ENCODE data around the gene ECM1. TPM values are rescaled to one million over a fixed set of nuclear protein-coding genes. Genes with fewer than 3 reads are reported as not detected.

Gene ECM1
- total and polyA plus RNA-seq, 2 of the 8 experiments (the other 6 are each of a cell fraction or from before 2014, with no cell fraction given): 0.95 to 0.98 TPM

DNA sequence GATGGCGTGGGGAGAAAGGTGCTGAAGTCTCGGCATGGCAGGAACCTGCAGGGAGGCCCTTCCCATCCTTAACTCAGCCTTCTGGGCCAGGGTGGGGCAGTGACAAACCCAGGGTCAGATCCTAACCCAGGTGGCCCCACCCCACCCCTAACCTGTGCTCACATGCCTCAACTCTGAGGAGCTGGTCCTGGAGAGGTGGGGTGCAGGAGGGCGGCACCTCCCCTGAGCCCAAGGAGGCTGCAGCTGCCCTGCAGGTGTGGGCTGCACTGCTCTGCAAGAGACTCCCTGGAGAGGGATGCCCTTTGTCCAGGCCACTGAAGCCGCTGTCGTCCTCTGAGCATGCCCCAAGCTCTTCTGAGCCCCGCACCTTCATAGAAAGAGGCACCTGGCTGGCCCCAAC, 26.1 kb downstream of the ECM1 start (continued):
- TF ChIP-seq, protein P1, sequence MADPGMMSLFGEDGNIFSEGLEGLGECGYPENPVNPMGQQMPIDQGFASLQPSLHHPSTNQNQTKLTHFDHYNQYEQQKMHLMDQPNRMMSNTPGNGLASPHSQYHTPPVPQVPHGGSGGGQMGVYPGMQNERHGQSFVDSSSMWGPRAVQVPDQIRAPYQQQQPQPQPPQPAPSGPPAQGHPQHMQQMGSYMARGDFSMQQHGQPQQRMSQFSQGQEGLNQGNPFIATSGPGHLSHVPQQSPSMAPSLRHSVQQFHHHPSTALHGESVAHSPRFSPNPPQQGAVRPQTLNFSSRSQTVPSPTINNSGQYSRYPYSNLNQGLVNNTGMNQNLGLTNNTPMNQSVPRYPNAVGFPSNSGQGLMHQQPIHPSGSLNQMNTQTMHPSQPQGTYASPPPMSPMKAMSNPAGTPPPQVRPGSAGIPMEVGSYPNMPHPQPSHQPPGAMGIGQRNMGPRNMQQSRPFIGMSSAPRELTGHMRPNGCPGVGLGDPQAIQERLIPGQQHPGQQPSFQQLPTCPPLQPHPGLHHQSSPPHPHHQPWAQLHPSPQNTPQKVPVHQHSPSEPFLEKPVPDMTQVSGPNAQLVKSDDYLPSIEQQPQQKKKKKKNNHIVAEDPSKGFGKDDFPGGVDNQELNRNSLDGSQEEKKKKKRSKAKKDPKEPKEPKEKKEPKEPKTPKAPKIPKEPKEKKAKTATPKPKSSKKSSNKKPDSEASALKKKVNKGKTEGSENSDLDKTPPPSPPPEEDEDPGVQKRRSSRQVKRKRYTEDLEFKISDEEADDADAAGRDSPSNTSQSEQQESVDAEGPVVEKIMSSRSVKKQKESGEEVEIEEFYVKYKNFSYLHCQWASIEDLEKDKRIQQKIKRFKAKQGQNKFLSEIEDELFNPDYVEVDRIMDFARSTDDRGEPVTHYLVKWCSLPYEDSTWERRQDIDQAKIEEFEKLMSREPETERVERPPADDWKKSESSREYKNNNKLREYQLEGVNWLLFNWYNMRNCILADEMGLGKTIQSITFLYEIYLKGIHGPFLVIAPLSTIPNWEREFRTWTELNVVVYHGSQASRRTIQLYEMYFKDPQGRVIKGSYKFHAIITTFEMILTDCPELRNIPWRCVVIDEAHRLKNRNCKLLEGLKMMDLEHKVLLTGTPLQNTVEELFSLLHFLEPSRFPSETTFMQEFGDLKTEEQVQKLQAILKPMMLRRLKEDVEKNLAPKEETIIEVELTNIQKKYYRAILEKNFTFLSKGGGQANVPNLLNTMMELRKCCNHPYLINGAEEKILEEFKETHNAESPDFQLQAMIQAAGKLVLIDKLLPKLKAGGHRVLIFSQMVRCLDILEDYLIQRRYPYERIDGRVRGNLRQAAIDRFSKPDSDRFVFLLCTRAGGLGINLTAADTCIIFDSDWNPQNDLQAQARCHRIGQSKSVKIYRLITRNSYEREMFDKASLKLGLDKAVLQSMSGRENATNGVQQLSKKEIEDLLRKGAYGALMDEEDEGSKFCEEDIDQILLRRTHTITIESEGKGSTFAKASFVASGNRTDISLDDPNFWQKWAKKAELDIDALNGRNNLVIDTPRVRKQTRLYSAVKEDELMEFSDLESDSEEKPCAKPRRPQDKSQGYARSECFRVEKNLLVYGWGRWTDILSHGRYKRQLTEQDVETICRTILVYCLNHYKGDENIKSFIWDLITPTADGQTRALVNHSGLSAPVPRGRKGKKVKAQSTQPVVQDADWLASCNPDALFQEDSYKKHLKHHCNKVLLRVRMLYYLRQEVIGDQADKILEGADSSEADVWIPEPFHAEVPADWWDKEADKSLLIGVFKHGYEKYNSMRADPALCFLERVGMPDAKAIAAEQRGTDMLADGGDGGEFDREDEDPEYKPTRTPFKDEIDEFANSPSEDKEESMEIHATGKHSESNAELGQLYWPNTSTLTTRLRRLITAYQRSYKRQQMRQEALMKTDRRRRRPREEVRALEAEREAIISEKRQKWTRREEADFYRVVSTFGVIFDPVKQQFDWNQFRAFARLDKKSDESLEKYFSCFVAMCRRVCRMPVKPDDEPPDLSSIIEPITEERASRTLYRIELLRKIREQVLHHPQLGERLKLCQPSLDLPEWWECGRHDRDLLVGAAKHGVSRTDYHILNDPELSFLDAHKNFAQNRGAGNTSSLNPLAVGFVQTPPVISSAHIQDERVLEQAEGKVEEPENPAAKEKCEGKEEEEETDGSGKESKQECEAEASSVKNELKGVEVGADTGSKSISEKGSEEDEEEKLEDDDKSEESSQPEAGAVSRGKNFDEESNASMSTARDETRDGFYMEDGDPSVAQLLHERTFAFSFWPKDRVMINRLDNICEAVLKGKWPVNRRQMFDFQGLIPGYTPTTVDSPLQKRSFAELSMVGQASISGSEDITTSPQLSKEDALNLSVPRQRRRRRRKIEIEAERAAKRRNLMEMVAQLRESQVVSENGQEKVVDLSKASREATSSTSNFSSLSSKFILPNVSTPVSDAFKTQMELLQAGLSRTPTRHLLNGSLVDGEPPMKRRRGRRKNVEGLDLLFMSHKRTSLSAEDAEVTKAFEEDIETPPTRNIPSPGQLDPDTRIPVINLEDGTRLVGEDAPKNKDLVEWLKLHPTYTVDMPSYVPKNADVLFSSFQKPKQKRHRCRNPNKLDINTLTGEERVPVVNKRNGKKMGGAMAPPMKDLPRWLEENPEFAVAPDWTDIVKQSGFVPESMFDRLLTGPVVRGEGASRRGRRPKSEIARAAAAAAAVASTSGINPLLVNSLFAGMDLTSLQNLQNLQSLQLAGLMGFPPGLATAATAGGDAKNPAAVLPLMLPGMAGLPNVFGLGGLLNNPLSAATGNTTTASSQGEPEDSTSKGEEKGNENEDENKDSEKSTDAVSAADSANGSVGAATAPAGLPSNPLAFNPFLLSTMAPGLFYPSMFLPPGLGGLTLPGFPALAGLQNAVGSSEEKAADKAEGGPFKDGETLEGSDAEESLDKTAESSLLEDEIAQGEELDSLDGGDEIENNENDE (IDR thresholded peaks at IDR 0.05; ENCODE audit: insufficient replicate concordance, low read length): no peak
- TF ChIP-seq EP300 (IDR thresholded peaks at IDR 0.05; ENCODE audit: borderline replicate concordance in 1 of 2, low read depth in 2 of 2, low read length in 2 of 2) (no peak), MAFK (IDR thresholded peaks at IDR 0.05; ENCODE audit: low read depth, low read length) (no peak), GABPA (IDR thresholded peaks at IDR 0.05; ENCODE audit: borderline replicate concordance, insufficient read depth, low read length) (no peak), CEBPB (IDR thresholded peaks at IDR 0.05; ENCODE audit: low read depth, low read length) (no peak), HDAC2 (IDR thresholded peaks at IDR 0.05; ENCODE audit: borderline replicate concordance in 1 of 2, low read depth in 2 of 2, low read length in 2 of 2) (no peak), SAP30 (IDR thresholded peaks at IDR 0.05; ENCODE audit: insufficient read depth, insufficient replicate concordance, low read length) (no peak), SP2 (IDR thresholded peaks at IDR 0.05; ENCODE audit: low read length) (no peak)
